ENCODE measurements around the gene FAM184B. TPM values are rescaled to one million over a fixed set of nuclear protein-coding genes. Genes with fewer than 3 reads are reported as not detected.

The FAM184B gene
- total RNA-seq, 1 experiment from 2014 or later: 0.47 TPM

- peaks cover 4% of the 10 kb centered on the region for H3K4me1 ChIP-seq (ENCODE audit: insufficient read depth, low read length)
- no peaks in the 10 kb centered on the region for H3F3A ChIP-seq (ENCODE audit: low read length, unreplicated experiment)
- peak; percentile 52 for DNase-seq
- intact Hi-C loops (cut with micrococcal nuclease): no loop called here
- ATAC-seq: peak; percentile 43
- no peaks in the 10 kb centered on the region for H3K9me2 ChIP-seq (replicated peaks; ENCODE audit: low read length)
- H4K20me1 ChIP-seq (ENCODE audit: low read length): no peaks in the 10 kb centered on the region
- ChIA-PET POLR2A (ENCODE audit: unreplicated experiment) (no interaction called here), CTCF (no interaction called here)
- no TSS peak for BruUV-seq (replicated peaks)
- no peak overlapping the region for H2AFZ ChIP-seq (ENCODE audit: low read length)
- no peak overlapping the region for H3K27ac ChIP-seq (ENCODE audit: low read length)
- H3K9me3 ChIP-seq (ENCODE audit: low read length): no peaks in the 10 kb centered on the region
- no peak overlapping the region; the same call in 1 of the 2 replicates for H3K4me2 ChIP-seq (ENCODE audit: low read length)
- no peaks in the 10 kb centered on the region for H3K79me2 ChIP-seq (ENCODE audit: low read length)
- H3K9ac ChIP-seq (ENCODE audit: low read length): no peak overlapping the region
- no peaks in the 10 kb centered on the region for H3K36me3 ChIP-seq (ENCODE audit: low read depth, low read length)
- H3K4me3 ChIP-seq (ENCODE audit: low read length): no peak overlapping the region
- TF ChIP-seq EZH2 (IDR thresholded peaks at IDR 0.05; ENCODE audit: low read length, unreplicated experiment): no peak
- no peak for TF ChIP-seq EZH2phosphoT487 (IDR thresholded peaks at IDR 0.05; ENCODE audit: borderline replicate concordance, low read length)
- TF ChIP-seq CTCF (conservative IDR thresholded peaks at IDR 0.05; ENCODE audit: low read depth, low read length): no peak
- no peaks in the 10 kb centered on the region for H3K27me3 ChIP-seq (ENCODE audit: low read length)
Measured at GRCh38 chr4:17726911-17727310, 54.5 kb downstream of the FAM184B start.

- no TSS peak for BruUV-seq (replicated peaks)
- Histone ChIP-seq H4K20me1 (ENCODE audit: low read length) (no peaks in the 10 kb centered on the region), H3K9me2 (replicated peaks; ENCODE audit: low read length) (no peaks in the 10 kb centered on the region), H2AFZ (ENCODE audit: low read length) (no peak overlapping the region), H3K27me3 (ENCODE audit: low read length) (no peaks in the 10 kb centered on the region), H3K9me3 (ENCODE audit: low read length) (no peaks in the 10 kb centered on the region), H3F3A (ENCODE audit: low read length, unreplicated experiment) (no peaks in the 10 kb centered on the region), H3K4me3 (ENCODE audit: low read length) (no peak overlapping the region), H3K79me2 (ENCODE audit: low read length) (no peaks in the 10 kb centered on the region), H3K36me3 (ENCODE audit: low read depth, low read length) (no peaks in the 10 kb centered on the region), H3K9ac (ENCODE audit: low read length) (no peak overlapping the region), H3K27ac (ENCODE audit: low read length) (no peak overlapping the region), H3K4me2 (ENCODE audit: low read length) (no peak overlapping the region), H3K4me1 (ENCODE audit: insufficient read depth, low read length) (peaks cover 19% of the 10 kb centered on the region)
- ChIA-PET POLR2A (ENCODE audit: unreplicated experiment) (no interaction called here), CTCF (no interaction called here)
- no peak for ATAC-seq
- TF ChIP-seq CTCF (conservative IDR thresholded peaks at IDR 0.05; ENCODE audit: low read depth, low read length): no peak
- no peak for TF ChIP-seq EZH2phosphoT487 (IDR thresholded peaks at IDR 0.05; ENCODE audit: borderline replicate concordance, low read length)
- TF ChIP-seq EZH2 (IDR thresholded peaks at IDR 0.05; ENCODE audit: low read length, unreplicated experiment): no peak
- intact Hi-C loops (cut with micrococcal nuclease): no loop called here
- no peak for DNase-seq
Measured at GRCh38 chr4:17723648-17724047, 57.8 kb downstream of the FAM184B start.

GRCh38 chr4:17722356-17722700 lies 59.1 kb downstream of the FAM184B start:
- Histone ChIP-seq H3K9me3 (ENCODE audit: low read length) (no peaks in the 10 kb centered on the region), H3K4me3 (ENCODE audit: low read length) (no peak overlapping the region), H3K36me3 (ENCODE audit: low read depth, low read length) (no peaks in the 10 kb centered on the region), H3K4me1 (ENCODE audit: insufficient read depth, low read length) (peaks cover 22% of the 10 kb centered on the region), H3F3A (ENCODE audit: low read length, unreplicated experiment) (no peaks in the 10 kb centered on the region), H3K9ac (ENCODE audit: low read length) (no peak overlapping the region), H3K4me2 (ENCODE audit: low read length) (no peak overlapping the region), H3K9me2 (replicated peaks; ENCODE audit: low read length) (no peaks in the 10 kb centered on the region), H3K27ac (ENCODE audit: low read length) (peak overlapping the region; percentile 51), H3K79me2 (ENCODE audit: low read length) (no peaks in the 10 kb centered on the region), H2AFZ (ENCODE audit: low read length) (peak overlapping the region; percentile 64; the same call in 1 of the 2 replicates), H3K27me3 (ENCODE audit: low read length) (no peaks in the 10 kb centered on the region), H4K20me1 (ENCODE audit: low read length) (no peaks in the 10 kb centered on the region)
- DNase-seq: no peak
- CTCF ChIA-PET: no interaction called here
- BruUV-seq (replicated peaks): no TSS peak
- no peak for TF ChIP-seq EZH2 (IDR thresholded peaks at IDR 0.05; ENCODE audit: low read length, unreplicated experiment)
- TF ChIP-seq CTCF (conservative IDR thresholded peaks at IDR 0.05; ENCODE audit: low read depth, low read length): no peak
- TF ChIP-seq EZH2phosphoT487 (IDR thresholded peaks at IDR 0.05; ENCODE audit: borderline replicate concordance, low read length): no peak
- no peak for ATAC-seq
- intact Hi-C loops (cut with micrococcal nuclease): no loop called here
- POLR2A ChIA-PET (ENCODE audit: unreplicated experiment): no interaction called here
